HL-60/S4 (cell line): ENCODE measurements around the gene ADAMTS6.

Source experiments
- in situ Hi-C: fragments of 300-500 bp; cut with MboI; formaldehyde crosslinking; loops from 2 replicates; pipeline ENCODE4 v1.14.3; 2022; ENCODE audit warnings: low sequenced_read_pairs

The ADAMTS6 gene

GRCh38 chr5:65475336-65475735 lies 6.4 kb downstream of the ADAMTS6 start:
- in situ Hi-C loops = no loop called here

GRCh38 chr5:65474130-65474711 lies 7.5 kb downstream of the ADAMTS6 start:
- in situ Hi-C loops = no loop called here

GRCh38 chr5:65468633-65469032 lies 13.1 kb downstream of the ADAMTS6 start:
- in situ Hi-C loops = no loop called here

GRCh38 chr5:65462139-65462705 lies 19.5 kb downstream of the ADAMTS6 start:
- in situ Hi-C loops = no loop called here

- in situ Hi-C loops = no loop called here
Observed at GRCh38 chr5:65461490-65461889, 20.2 kb downstream of the ADAMTS6 start.

GRCh38 chr5:65459995-65460394 lies 21.7 kb downstream of the ADAMTS6 start:
- in situ Hi-C loops = no loop called here

GRCh38 chr5:65455064-65455463 lies 26.7 kb downstream of the ADAMTS6 start:
- in situ Hi-C loops = no loop called here

- in situ Hi-C loops = no loop called here
Observed at GRCh38 chr5:65451436-65451835, 30.3 kb downstream of the ADAMTS6 start.

GRCh38 chr5:65446682-65447081 lies 35.0 kb downstream of the ADAMTS6 start:
- in situ Hi-C loops = no loop called here

GRCh38 chr5:65441800-65442199 lies 39.9 kb downstream of the ADAMTS6 start:
- in situ Hi-C loops = no loop called here

- in situ Hi-C loops = no loop called here
Observed at GRCh38 chr5:65440456-65440855, 41.3 kb downstream of the ADAMTS6 start.

- in situ Hi-C loops = no loop called here
Observed at GRCh38 chr5:65434122-65434521, 47.6 kb downstream of the ADAMTS6 start.

- in situ Hi-C loops = no loop called here
Observed at GRCh38 chr5:65426656-65427055, 55.1 kb downstream of the ADAMTS6 start.

- in situ Hi-C loops = no loop called here
Observed at GRCh38 chr5:65423623-65424022, 58.1 kb downstream of the ADAMTS6 start.

- in situ Hi-C loops = no loop called here
Observed at GRCh38 chr5:65418661-65419060, 63.1 kb downstream of the ADAMTS6 start.

- in situ Hi-C loops = no loop called here
Observed at GRCh38 chr5:65413822-65414221, 67.9 kb downstream of the ADAMTS6 start.

GRCh38 chr5:65412842-65413241 lies 68.9 kb downstream of the ADAMTS6 start:
- in situ Hi-C loops = no loop called here

GRCh38 chr5:65411356-65411755 lies 70.4 kb downstream of the ADAMTS6 start:
- in situ Hi-C loops = no loop called here

GRCh38 chr5:65395526-65396155 lies 86.1 kb downstream of the ADAMTS6 start:
- in situ Hi-C loops = no loop called here

- in situ Hi-C loops = no loop called here
Observed at GRCh38 chr5:65394087-65394486, 87.6 kb downstream of the ADAMTS6 start.

- in situ Hi-C loops = no loop called here
Observed at GRCh38 chr5:65391591-65391990, 90.1 kb downstream of the ADAMTS6 start.

GRCh38 chr5:65390208-65390607 lies 91.5 kb downstream of the ADAMTS6 start:
- in situ Hi-C loops = no loop called here

- in situ Hi-C loops = no loop called here
Observed at GRCh38 chr5:65383859-65384258, 97.9 kb downstream of the ADAMTS6 start.
